WTC11 (cell line): ENCODE data around the gene MGAT4D. TPM values are rescaled to one million over a fixed set of nuclear protein-coding genes. Genes with fewer than 3 reads are reported as not detected.

ENCODE experiments used
- ATAC-seq: fragments of 200-7000 bp; cut with Tn5 transposase; 2 replicates; pipeline ENCODE4 v1.10.0; 2021; ENCODE audit warnings: mild to moderate bottlenecking, moderate library complexity
- CTCF ChIA-PET: fragments of 300-600 bp; sonication (Branson Sonifier 250); formaldehyde crosslinking; loops from one replicate; lab custom pipeline; 2021; ENCODE audit warnings: antibody characterized with exemption; lab: Charles Lee
- POLR2A ChIA-PET: fragments of 350-600 bp; sonication (Branson Sonifier 250); formaldehyde crosslinking; loops from one replicate; lab custom pipeline; 2021; ENCODE audit warnings: antibody characterized with exemption; lab: Charles Lee
- DNase-seq: peaks from one replicate; pipeline ENCODE4 v3.0.0; 2021; ENCODE audit warnings: low spot score
- H3K27ac Mint-ChIP-seq: 2 replicates; pipeline ENCODE4 v1.8.0; 2021; ENCODE audit warnings: mixed read lengths
- H3K27me3 Mint-ChIP-seq: 2 replicates; pipeline ENCODE4 v1.8.0; 2021; ENCODE audit warnings: low read depth, mild to moderate bottlenecking, moderate library complexity, mixed read lengths
- H3K36me3 Mint-ChIP-seq: 2 replicates; pipeline ENCODE4 v1.8.0; 2021; ENCODE audit warnings: mixed read lengths
- H3K4me1 Mint-ChIP-seq: 2 replicates; pipeline ENCODE4 v1.8.0; 2022; ENCODE audit warnings: mixed read lengths
- H3K4me3 Mint-ChIP-seq: 2 replicates; pipeline ENCODE4 v1.8.0; 2021; ENCODE audit warnings: mild to moderate bottlenecking, moderate library complexity, mixed read lengths
- H3K9me3 Mint-ChIP-seq: 2 replicates; pipeline ENCODE4 v1.8.0; 2021; ENCODE audit warnings: mixed read lengths
- CREB1 ChIP-seq: sonication (generic); formaldehyde crosslinking; IDR thresholded peaks from 2 replicates; pipeline ENCODE4 v1.8.0; 2023; ENCODE audit warnings: mild to moderate bottlenecking, missing genetic modification reagents
- ELF4 ChIP-seq: sonication (generic); formaldehyde crosslinking; IDR thresholded peaks from 2 replicates; pipeline ENCODE4 v1.8.1; 2022; ENCODE audit warnings: low read depth, mild to moderate bottlenecking, moderate library complexity, missing genetic modification reagents
- ESRRA ChIP-seq: sonication (generic); formaldehyde crosslinking; IDR thresholded peaks from 2 replicates; pipeline ENCODE4 v1.8.1; 2022; ENCODE audit warnings: mild to moderate bottlenecking, missing genetic modification reagents, borderline replicate concordance
- GABPB1 ChIP-seq: sonication (generic); formaldehyde crosslinking; IDR thresholded peaks from 2 replicates; pipeline ENCODE4 v1.8.1; 2023; ENCODE audit warnings: mild to moderate bottlenecking, missing genetic modification reagents
- HMGA2 ChIP-seq: fragments of 250-450 bp; sonication (Bioruptor Pico); IDR thresholded peaks from 2 replicates; pipeline ENCODE4 v1.4.0; 2021; ENCODE audit warnings: mild to moderate bottlenecking, moderate library complexity
- KAT7 ChIP-seq: sonication (generic); formaldehyde crosslinking; IDR thresholded peaks from 2 replicates; pipeline ENCODE4 v1.8.1; 2023; ENCODE audit warnings: missing genetic modification reagents, mild to moderate bottlenecking, borderline replicate concordance
- MYBL2 ChIP-seq: sonication (generic); formaldehyde crosslinking; IDR thresholded peaks from 2 replicates; pipeline ENCODE4 v1.8.1; 2023; ENCODE audit warnings: mild to moderate bottlenecking, moderate library complexity, missing genetic modification reagents
- NFATC4 ChIP-seq: fragments of 250-450 bp; sonication (Bioruptor Pico); IDR thresholded peaks from 2 replicates; pipeline ENCODE4 v1.9.0; 2021; ENCODE audit warnings: mild to moderate bottlenecking
- TP53 ChIP-seq: sonication (generic); formaldehyde crosslinking; IDR thresholded peaks from 2 replicates; pipeline ENCODE4 v1.8.1; 2023; ENCODE audit warnings: mild to moderate bottlenecking, missing genetic modification reagents
- ZNF317 ChIP-seq: sonication (generic); formaldehyde crosslinking; IDR thresholded peaks from 2 replicates; pipeline ENCODE4 v1.8.1; 2023; ENCODE audit warnings: low read depth, mild to moderate bottlenecking, moderate library complexity, missing genetic modification reagents, borderline replicate concordance
- ZNF671 ChIP-seq: fragments of 250-450 bp; sonication (Bioruptor Pico); IDR thresholded peaks from 2 replicates; pipeline ENCODE4 v1.8.0; 2021; ENCODE audit warnings: mild to moderate bottlenecking
- total RNA-seq: library from RNA; stranded (reverse); gene quantifications from 3 replicates; pipeline ENCODE4 v1.2.3, GENCODE V29; 2021
- TF ChIP-seq, protein P1 (sequence below): fragments of 250-450 bp; sonication (Bioruptor Pico); conservative IDR thresholded peaks from 2 replicates; pipeline ENCODE4 v1.9.0; 2021; ENCODE audit warnings: mild to moderate bottlenecking
- TF ChIP-seq, protein P2 (sequence below): sonication (generic); formaldehyde crosslinking; IDR thresholded peaks from 2 replicates; pipeline ENCODE4 v1.8.1; 2022; ENCODE audit warnings: low read depth, mild to moderate bottlenecking, moderate library complexity, missing genetic modification reagents, borderline replicate concordance
- TF ChIP-seq, protein P3 (sequence below): fragments of 250-450 bp; sonication (Bioruptor Pico); IDR thresholded peaks from 2 replicates; pipeline ENCODE4 v1.9.0; 2021; ENCODE audit warnings: mild to moderate bottlenecking
- TF ChIP-seq, protein P4 (sequence below): fragments of 250-450 bp; sonication (Bioruptor Pico); IDR thresholded peaks from 2 replicates; pipeline ENCODE4 v1.9.0; 2021; ENCODE audit warnings: moderate library complexity, mild to moderate bottlenecking, inconsistent platforms, borderline replicate concordance
- TF ChIP-seq, protein P5 (sequence below): sonication (generic); formaldehyde crosslinking; IDR thresholded peaks from 2 replicates; pipeline ENCODE4 v1.8.0; 2022; ENCODE audit warnings: mild to moderate bottlenecking, missing genetic modification reagents

The MGAT4D gene
- total RNA-seq, 1 experiment from 2014 or later: not detected

DNA sequence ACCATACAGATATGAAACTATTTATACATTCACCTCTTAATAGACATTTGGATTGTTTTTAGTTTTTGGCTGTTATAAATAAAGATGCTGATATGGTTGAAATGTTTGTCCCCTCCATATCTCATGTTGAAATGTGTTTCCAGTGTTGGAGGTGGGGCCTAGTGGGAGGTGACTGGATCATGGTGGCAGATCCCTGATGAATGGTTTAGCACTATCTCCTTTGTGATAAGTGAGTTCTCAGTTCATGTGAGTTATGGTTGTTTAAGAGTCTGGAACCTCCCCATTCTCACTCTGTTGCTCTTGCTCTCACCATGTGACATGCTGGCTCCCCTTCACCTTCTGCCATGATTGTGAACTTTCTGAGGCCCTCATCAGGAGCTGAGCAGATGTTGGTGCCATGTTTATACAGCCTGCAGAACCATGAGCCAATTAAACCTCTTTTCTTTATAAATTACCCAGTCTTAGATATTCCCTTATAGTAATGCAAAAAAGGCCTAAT is 58.4 kb downstream of the MGAT4D start (continued):
- TF ChIP-seq ELF4: no peak
- TF ChIP-seq, protein P1, sequence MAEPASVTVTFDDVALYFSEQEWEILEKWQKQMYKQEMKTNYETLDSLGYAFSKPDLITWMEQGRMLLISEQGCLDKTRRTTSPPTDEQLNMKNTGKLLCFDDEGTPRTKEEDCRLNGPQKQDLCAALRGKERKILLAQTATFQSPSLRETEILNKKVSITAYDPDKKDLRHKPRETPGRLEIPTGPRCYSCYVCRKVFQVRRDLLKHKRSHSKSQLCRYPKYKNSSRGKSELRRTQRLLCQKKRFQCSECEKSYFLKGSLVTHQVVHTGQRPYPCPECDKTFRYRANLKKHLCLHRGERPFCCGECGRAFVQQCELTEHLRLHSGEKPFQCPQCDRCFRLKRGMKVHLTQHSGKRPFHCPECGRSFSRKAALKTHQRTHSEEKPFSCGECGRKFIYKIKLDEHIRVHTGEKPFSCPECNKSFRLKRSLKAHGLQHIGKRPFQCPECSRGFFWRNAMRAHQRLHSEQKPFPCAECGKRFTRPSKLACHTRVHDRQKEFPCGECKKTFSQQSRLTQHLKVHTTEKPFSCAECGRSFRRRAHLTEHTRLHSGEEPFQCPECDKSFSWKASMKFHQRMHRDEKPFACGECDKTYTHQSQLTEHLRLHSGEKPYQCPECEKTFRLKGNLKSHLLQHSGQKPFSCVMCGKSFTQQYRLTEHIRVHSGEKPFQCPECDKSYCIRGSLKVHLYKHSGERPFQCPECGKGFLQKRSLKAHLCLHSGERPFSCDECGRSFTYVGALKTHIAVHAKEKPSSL (CRISPR knock-in tag): no peak
- no peak for TF ChIP-seq KAT7 (CRISPR knock-in tag)
- no peak for TF ChIP-seq GABPB1 (CRISPR knock-in tag)
- TF ChIP-seq TP53: no peak
- TF ChIP-seq ESRRA (CRISPR knock-in tag): no peak
- TF ChIP-seq ZNF317: no peak
- TF ChIP-seq, protein P2, sequence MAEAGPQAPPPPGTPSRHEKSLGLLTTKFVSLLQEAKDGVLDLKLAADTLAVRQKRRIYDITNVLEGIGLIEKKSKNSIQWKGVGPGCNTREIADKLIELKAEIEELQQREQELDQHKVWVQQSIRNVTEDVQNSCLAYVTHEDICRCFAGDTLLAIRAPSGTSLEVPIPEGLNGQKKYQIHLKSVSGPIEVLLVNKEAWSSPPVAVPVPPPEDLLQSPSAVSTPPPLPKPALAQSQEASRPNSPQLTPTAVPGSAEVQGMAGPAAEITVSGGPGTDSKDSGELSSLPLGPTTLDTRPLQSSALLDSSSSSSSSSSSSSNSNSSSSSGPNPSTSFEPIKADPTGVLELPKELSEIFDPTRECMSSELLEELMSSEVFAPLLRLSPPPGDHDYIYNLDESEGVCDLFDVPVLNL (CRISPR knock-in tag): no peak

DNA sequence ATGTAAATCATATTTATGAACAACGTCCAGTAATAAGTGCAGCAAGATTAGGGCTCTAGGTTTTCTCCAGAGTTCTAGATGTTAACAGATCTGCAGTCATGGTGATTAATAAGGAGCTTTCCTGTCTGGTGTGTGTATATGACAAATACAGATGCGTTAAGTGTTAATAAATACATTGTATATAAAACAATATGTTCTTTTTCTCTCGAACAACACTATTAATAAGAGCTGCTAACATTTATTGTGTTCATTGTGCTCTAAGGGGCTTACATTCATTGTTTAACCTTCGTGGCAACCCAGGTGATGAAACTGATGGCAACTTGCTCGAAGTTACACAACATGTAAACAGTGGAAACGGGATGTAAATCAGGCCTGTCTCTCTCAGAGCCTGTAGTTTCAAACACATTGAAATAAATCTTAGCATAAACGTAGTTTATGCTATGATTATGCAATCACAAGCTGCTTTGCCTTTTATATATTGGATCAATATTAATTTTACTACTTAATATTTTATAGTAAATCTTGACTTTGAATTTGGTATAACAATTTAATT is 70.1 kb downstream of the MGAT4D start:
- H3K27me3 Mint-ChIP-seq: peaks cover 23% of the 10 kb centered on the region
- H3K9me3 Mint-ChIP-seq: no peaks in the 10 kb centered on the region
- DNase-seq (no peak), ATAC-seq (no peak)
- H3K4me3 Mint-ChIP-seq: peak overlapping the region; percentile 82
- H3K27ac Mint-ChIP-seq: no peak overlapping the region
- TF ChIP-seq CREB1: 0 out of 2 replicates have a peak, but pooled peaks have one; percentile 0
- TF ChIP-seq, protein P3, sequence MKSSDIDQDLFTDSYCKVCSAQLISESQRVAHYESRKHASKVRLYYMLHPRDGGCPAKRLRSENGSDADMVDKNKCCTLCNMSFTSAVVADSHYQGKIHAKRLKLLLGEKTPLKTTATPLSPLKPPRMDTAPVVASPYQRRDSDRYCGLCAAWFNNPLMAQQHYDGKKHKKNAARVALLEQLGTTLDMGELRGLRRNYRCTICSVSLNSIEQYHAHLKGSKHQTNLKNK (CRISPR knock-in tag): no peak
- TF ChIP-seq, protein P4, sequence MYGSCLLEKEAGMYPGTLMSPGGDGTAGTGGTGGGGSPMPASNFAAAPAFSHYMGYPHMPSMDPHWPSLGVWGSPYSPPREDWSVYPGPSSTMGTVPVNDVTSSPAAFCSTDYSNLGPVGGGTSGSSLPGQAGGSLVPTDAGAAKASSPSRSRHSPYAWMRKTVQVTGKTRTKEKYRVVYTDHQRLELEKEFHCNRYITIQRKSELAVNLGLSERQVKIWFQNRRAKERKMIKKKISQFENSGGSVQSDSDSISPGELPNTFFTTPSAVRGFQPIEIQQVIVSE (CRISPR knock-in tag): no peak
- no peak for TF ChIP-seq HMGA2
- no peak for TF ChIP-seq NFATC4 (CRISPR knock-in tag)
- TF ChIP-seq MYBL2: no peak
- TF ChIP-seq ZNF671: no peak
- TF ChIP-seq GABPB1 (CRISPR knock-in tag): peak; percentile 99
- TF ChIP-seq, protein P5, sequence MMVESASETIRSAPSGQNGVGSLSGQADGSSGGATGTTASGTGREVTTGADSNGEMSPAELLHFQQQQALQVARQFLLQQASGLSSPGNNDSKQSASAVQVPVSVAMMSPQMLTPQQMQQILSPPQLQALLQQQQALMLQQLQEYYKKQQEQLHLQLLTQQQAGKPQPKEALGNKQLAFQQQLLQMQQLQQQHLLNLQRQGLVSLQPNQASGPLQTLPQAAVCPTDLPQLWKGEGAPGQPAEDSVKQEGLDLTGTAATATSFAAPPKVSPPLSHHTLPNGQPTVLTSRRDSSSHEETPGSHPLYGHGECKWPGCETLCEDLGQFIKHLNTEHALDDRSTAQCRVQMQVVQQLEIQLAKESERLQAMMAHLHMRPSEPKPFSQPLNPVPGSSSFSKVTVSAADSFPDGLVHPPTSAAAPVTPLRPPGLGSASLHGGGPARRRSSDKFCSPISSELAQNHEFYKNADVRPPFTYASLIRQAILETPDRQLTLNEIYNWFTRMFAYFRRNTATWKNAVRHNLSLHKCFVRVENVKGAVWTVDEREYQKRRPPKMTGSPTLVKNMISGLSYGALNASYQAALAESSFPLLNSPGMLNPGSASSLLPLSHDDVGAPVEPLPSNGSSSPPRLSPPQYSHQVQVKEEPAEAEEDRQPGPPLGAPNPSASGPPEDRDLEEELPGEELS (CRISPR knock-in tag): no peak
- no peaks in the 10 kb centered on the region for H3K36me3 Mint-ChIP-seq
- POLR2A ChIA-PET: interaction anchor here (1.5 kb wide), 1 partner anchor 55 kb away, joined by 11 read pairs; the partner anchor contains the start of gene SCOC
- CTCF ChIA-PET: interaction anchor here (0.6 to 2.9 kb wide), 23 partner anchors 10 to 1398 kb away, joined by 3 to 30 read pairs (median 4); partner anchors contain the start of genes ELMOD2 and SCOC
- H3K4me1 Mint-ChIP-seq: peaks cover 11% of the 10 kb centered on the region
